ENCODE results near the gene LNX1. TPM values are rescaled to one million over a fixed set of nuclear protein-coding genes. Genes with fewer than 3 reads are reported as not detected.

LNX1 gene
- total and polyA plus RNA-seq, 12 donors, result 1.2 to 8.9 (median 3.7) TPM

- H3K4me3 ChIP-seq, result no peak overlapping the region
- H3K36me3 ChIP-seq (replicated peaks in 1 of 2), result no peaks in the 10 kb centered on the region
- DNase-seq, result no peak
- 71 to 76% (median 74%) methylated on average over 5 of the region's 5 CpGs for WGBS, 4 donors
- H3K27me3 ChIP-seq, result no peaks in the 10 kb centered on the region
- no peaks in the 10 kb centered on the region for H3K4me1 ChIP-seq (replicated peaks in 1 of 2)
- intact Hi-C loops (cut with DNase I), result no loop called here
- no peak overlapping the region for H3K27ac ChIP-seq
- H3K9me3 ChIP-seq (replicated peaks in 1 of 3), result no peaks in the 10 kb centered on the region
- TF ChIP-seq, protein P1, sequence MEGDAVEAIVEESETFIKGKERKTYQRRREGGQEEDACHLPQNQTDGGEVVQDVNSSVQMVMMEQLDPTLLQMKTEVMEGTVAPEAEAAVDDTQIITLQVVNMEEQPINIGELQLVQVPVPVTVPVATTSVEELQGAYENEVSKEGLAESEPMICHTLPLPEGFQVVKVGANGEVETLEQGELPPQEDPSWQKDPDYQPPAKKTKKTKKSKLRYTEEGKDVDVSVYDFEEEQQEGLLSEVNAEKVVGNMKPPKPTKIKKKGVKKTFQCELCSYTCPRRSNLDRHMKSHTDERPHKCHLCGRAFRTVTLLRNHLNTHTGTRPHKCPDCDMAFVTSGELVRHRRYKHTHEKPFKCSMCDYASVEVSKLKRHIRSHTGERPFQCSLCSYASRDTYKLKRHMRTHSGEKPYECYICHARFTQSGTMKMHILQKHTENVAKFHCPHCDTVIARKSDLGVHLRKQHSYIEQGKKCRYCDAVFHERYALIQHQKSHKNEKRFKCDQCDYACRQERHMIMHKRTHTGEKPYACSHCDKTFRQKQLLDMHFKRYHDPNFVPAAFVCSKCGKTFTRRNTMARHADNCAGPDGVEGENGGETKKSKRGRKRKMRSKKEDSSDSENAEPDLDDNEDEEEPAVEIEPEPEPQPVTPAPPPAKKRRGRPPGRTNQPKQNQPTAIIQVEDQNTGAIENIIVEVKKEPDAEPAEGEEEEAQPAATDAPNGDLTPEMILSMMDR (IDR thresholded peaks at IDR 0.05), result no peak
- TF ChIP-seq POLR2A (IDR thresholded peaks at IDR 0.05), result no peak
These were observed 59.6 kb downstream of the LNX1 start for GRCh38 chr4:53531585-53532224.

DNA sequence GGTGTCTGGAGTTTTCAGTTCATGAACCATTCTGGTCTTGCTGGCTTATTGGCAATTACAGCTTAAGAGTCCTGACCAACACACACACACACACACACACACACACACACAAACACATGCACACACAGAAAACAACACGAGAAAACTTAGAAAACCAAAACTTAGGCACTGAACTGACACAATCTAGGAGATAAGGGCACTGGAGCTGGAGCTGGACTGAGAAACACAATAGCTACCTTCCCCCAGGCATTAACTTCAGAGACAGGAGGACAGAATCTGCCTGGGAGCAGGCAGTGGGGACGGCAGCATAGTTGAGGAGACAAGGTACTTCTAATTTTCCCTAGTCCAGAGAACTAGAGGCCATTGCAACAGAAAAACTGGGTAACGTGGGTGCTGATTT lies 62.3 kb downstream of the LNX1 start:
- H3K9me3 ChIP-seq (replicated peaks in 1 of 3), result no peaks in the 10 kb centered on the region
- H3K27ac ChIP-seq, result no peak overlapping the region
- H3K36me3 ChIP-seq (replicated peaks in 1 of 2), result no peaks in the 10 kb centered on the region
- H3K27me3 ChIP-seq, result no peaks in the 10 kb centered on the region
- no peaks in the 10 kb centered on the region for H3K4me1 ChIP-seq (replicated peaks in 1 of 2)
- DNase-seq, result no peak
- TF ChIP-seq, protein P1 (IDR thresholded peaks at IDR 0.05), result no peak
- TF ChIP-seq POLR2A (IDR thresholded peaks at IDR 0.05), result no peak
- 86 to 94% (median 93%) methylated on average over 3 of the region's 3 CpGs for WGBS, 4 donors
- H3K4me3 ChIP-seq, result no peak overlapping the region
- intact Hi-C loops (cut with DNase I), result no loop called here

GRCh38 chr4:53527930-53528329 lies 63.4 kb downstream of the LNX1 start:
- intact Hi-C loops (cut with DNase I), result no loop called here
- H3K27ac ChIP-seq, result no peak overlapping the region
- TF ChIP-seq POLR2A (IDR thresholded peaks at IDR 0.05), result no peak
- TF ChIP-seq, protein P1 (IDR thresholded peaks at IDR 0.05), result no peak
- WGBS, 4 donors, result 93 to 94% (median 94%) methylated on average over 4 of the region's 4 CpGs
- H3K9me3 ChIP-seq (replicated peaks in 1 of 3), result no peaks in the 10 kb centered on the region
- no peaks in the 10 kb centered on the region for H3K36me3 ChIP-seq (replicated peaks in 1 of 2)
- H3K27me3 ChIP-seq, result no peaks in the 10 kb centered on the region
- H3K4me3 ChIP-seq, result no peak overlapping the region
- no peaks in the 10 kb centered on the region for H3K4me1 ChIP-seq (replicated peaks in 1 of 2)
- DNase-seq, result no peak

GRCh38 chr4:53527326-53527725 lies 64.0 kb downstream of the LNX1 start:
- H3K9me3 ChIP-seq (replicated peaks in 1 of 3), result no peaks in the 10 kb centered on the region
- intact Hi-C loops (cut with DNase I), result no loop called here
- no peaks in the 10 kb centered on the region for H3K36me3 ChIP-seq (replicated peaks in 1 of 2)
- DNase-seq, result no peak
- WGBS, 4 donors, result 63 to 76% (median 70%) methylated on average over 1 of the region's 1 CpG
- no peaks in the 10 kb centered on the region for H3K4me1 ChIP-seq (replicated peaks in 1 of 2)
- H3K27ac ChIP-seq, result no peak overlapping the region
- no peak overlapping the region for H3K4me3 ChIP-seq
- no peaks in the 10 kb centered on the region for H3K27me3 ChIP-seq
- TF ChIP-seq, protein P1 (IDR thresholded peaks at IDR 0.05), result no peak
- TF ChIP-seq POLR2A (IDR thresholded peaks at IDR 0.05), result no peak
